Peyer's patch (tissue), 4 donors: ENCODE results near the gene RLN3. TPM values are rescaled to one million over a fixed set of nuclear protein-coding genes. Genes with fewer than 3 reads are reported as not detected.
"Not testable (repeated sequence)": the region's sequence is repeated elsewhere in the genome, so short reads cannot be mapped to it uniquely, and the experiment has no call there.

Experiments used
- DNase-seq, 3 donors: peaks; one replicate each; pipeline ENCODE4 v3.0.0-alpha.2; 2017 to 2019
- H3K27ac ChIP-seq, 4 donors: fragments of 200-600 bp; sonication (generic); one replicate each; pipeline ENCODE4 v1.5.1; 2016 to 2019
- H3K27me3 ChIP-seq, 2 donors: fragments of 200-600 bp; sonication (generic); one replicate each; pipeline ENCODE4 v1.5.1; 2019
- H3K36me3 ChIP-seq, 3 donors: fragments of 200-600 bp; sonication (generic); one replicate each; pipeline ENCODE4 v1.5.1; 2016 to 2019
- H3K4me1 ChIP-seq, 4 donors: fragments of 200-600 bp; sonication (generic); one replicate each; pipeline ENCODE4 v1.5.1; 2016 to 2019
- H3K4me3 ChIP-seq, 4 donors: fragments of 200-600 bp; sonication (generic); 1 replicate in 3 of 4; 2 replicates in 1 of 4; pipeline ENCODE4 v1.5.1; 2016 to 2019; ENCODE audit warnings: mild to moderate bottlenecking in 1 of 4
- H3K9me3 ChIP-seq, 4 donors: fragments of 200-600 bp; sonication (generic); one replicate each; pipeline ENCODE4 v1.5.1; 2016 to 2019; ENCODE audit warnings: mild to moderate bottlenecking in 1 of 4
- POLR2A ChIP-seq, 2 donors: fragments of 450-650 bp; IDR thresholded peaks; one replicate each; pipeline ENCODE4 v1.5.1; 2017; ENCODE audit warnings: antibody characterized with exemption in 2 of 2, mild to moderate bottlenecking in 2 of 2, moderate library complexity in 2 of 2
- total RNA-seq, 4 donors: library from RNA; depleted of rRNA; stranded (reverse); fragments of >200 nt; gene quantifications; one replicate each; pipeline ENCODE4 v1.1.0, GENCODE V29; 2016
- TF ChIP-seq, protein P1 (sequence below), 6 experiments: fragments of 450-650 bp in 4 of 6; fragments of 200-600 bp in 2 of 6; sonication (generic) in 1 of 6; IDR thresholded peaks; one replicate each; pipeline ENCODE4 v1.5.1; 2017 to 2019; ENCODE audit warnings: antibody characterized with exemption in 6 of 6, mild to moderate bottlenecking in 3 of 6, moderate library complexity in 1 of 6

RLN3 gene
- total RNA-seq, 4 donors from 2014 or later: not detected

- no peaks in the 10 kb centered on the region for H3K36me3 ChIP-seq
- no peak overlapping the region for H3K27ac ChIP-seq
- no peaks in the 10 kb centered on the region for H3K27me3 ChIP-seq
- H3K4me3 ChIP-seq: no peak overlapping the region
- TF ChIP-seq POLR2A (IDR thresholded peaks at IDR 0.05): no peak
- TF ChIP-seq, protein P1, sequence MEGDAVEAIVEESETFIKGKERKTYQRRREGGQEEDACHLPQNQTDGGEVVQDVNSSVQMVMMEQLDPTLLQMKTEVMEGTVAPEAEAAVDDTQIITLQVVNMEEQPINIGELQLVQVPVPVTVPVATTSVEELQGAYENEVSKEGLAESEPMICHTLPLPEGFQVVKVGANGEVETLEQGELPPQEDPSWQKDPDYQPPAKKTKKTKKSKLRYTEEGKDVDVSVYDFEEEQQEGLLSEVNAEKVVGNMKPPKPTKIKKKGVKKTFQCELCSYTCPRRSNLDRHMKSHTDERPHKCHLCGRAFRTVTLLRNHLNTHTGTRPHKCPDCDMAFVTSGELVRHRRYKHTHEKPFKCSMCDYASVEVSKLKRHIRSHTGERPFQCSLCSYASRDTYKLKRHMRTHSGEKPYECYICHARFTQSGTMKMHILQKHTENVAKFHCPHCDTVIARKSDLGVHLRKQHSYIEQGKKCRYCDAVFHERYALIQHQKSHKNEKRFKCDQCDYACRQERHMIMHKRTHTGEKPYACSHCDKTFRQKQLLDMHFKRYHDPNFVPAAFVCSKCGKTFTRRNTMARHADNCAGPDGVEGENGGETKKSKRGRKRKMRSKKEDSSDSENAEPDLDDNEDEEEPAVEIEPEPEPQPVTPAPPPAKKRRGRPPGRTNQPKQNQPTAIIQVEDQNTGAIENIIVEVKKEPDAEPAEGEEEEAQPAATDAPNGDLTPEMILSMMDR (IDR thresholded peaks at IDR 0.05): peak; percentile 58 to 89 (median 68)
- H3K9me3 ChIP-seq: no peaks in the 10 kb centered on the region
- no peaks in the 10 kb centered on the region for H3K4me1 ChIP-seq
- DNase-seq: peak; percentile 56 to 84 (median 74)
Measured at GRCh38 chr19:14048443-14049153, 20.6 kb downstream of the RLN3 start.

DNA sequence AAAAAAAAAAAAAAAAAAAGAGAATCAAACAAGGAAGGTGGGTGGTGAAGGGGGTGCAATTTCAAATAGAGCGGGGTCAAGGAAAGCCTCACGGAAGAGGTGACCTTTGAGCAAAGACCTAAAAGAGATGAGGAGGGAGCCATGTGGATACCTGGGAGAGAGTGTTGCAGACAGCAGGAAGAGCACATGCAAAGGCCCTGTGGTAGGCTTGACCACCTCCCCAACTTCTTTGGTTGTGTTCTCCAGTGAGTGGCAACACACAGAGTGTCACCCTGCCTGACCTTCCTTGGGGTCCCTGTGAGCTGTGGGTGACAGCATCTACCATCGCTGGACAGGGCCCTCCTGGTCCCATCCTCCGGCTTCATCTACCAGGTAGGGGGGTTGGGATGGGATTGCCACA lies 22.6 kb downstream of the RLN3 start:
- Histone ChIP-seq H3K27ac (no peak overlapping the region), H3K4me1 (no peaks in the 10 kb centered on the region), H3K36me3 (no peaks in the 10 kb centered on the region), H3K4me3 (no peak overlapping the region), H3K9me3 (no peaks in the 10 kb centered on the region), H3K27me3 (no peaks in the 10 kb centered on the region)
- no peak for DNase-seq
- TF ChIP-seq, protein P1 (IDR thresholded peaks at IDR 0.05): no peak
- no peak for TF ChIP-seq POLR2A (IDR thresholded peaks at IDR 0.05)

GRCh38 chr19:14050961-14051360 lies 23.0 kb downstream of the RLN3 start:
- H3K36me3 ChIP-seq, DNase-seq, H3K27me3 ChIP-seq, H3K27ac ChIP-seq, H3K4me1 ChIP-seq, H3K9me3 ChIP-seq, H3K4me3 ChIP-seq: not testable (repeated sequence)

GRCh38 chr19:14051980-14052379 lies 24.0 kb downstream of the RLN3 start:
- no peak overlapping the region for H3K4me3 ChIP-seq
- no peak for TF ChIP-seq POLR2A (IDR thresholded peaks at IDR 0.05)
- TF ChIP-seq, protein P1 (IDR thresholded peaks at IDR 0.05): no peak
- H3K36me3 ChIP-seq: no peaks in the 10 kb centered on the region
- H3K9me3 ChIP-seq: no peaks in the 10 kb centered on the region
- DNase-seq: no peak
- H3K27me3 ChIP-seq: no peaks in the 10 kb centered on the region
- no peak overlapping the region for H3K27ac ChIP-seq
- no peaks in the 10 kb centered on the region for H3K4me1 ChIP-seq

GRCh38 chr19:14052470-14052869 lies 24.5 kb downstream of the RLN3 start:
- H3K4me3 ChIP-seq: no peak overlapping the region
- H3K9me3 ChIP-seq: no peaks in the 10 kb centered on the region
- DNase-seq: no peak
- H3K36me3 ChIP-seq: no peaks in the 10 kb centered on the region
- H3K27me3 ChIP-seq: no peaks in the 10 kb centered on the region
- H3K4me1 ChIP-seq: peaks cover 0 to 4% (median under 1%) of the 10 kb centered on the region in 4 donors
- TF ChIP-seq, protein P1 (IDR thresholded peaks at IDR 0.05): no peak
- H3K27ac ChIP-seq: no peak overlapping the region

GRCh38 chr19:14053032-14053431 lies 25.1 kb downstream of the RLN3 start:
- Histone ChIP-seq H3K9me3 (no peaks in the 10 kb centered on the region), H3K4me3 (no peak overlapping the region), H3K36me3 (no peaks in the 10 kb centered on the region), H3K27ac (no peak overlapping the region), H3K4me1 (peaks cover 0 to 7% (median 3%) of the 10 kb centered on the region in 4 donors), H3K27me3 (no peaks in the 10 kb centered on the region)
- DNase-seq: no peak
- TF ChIP-seq POLR2A (IDR thresholded peaks at IDR 0.05): no peak
- TF ChIP-seq, protein P1 (IDR thresholded peaks at IDR 0.05): no peak
